ENCODE data around the gene TBC1D24. TPM values are rescaled to one million over a fixed set of nuclear protein-coding genes. Genes with fewer than 3 reads are reported as not detected.

TBC1D24 gene
- total and polyA plus RNA-seq, 9 of the 15 experiments (the other 6 are each of a cell fraction or from before 2014, with no cell fraction given), result 1.7 to 22.6 (median 7.2) TPM

DNA sequence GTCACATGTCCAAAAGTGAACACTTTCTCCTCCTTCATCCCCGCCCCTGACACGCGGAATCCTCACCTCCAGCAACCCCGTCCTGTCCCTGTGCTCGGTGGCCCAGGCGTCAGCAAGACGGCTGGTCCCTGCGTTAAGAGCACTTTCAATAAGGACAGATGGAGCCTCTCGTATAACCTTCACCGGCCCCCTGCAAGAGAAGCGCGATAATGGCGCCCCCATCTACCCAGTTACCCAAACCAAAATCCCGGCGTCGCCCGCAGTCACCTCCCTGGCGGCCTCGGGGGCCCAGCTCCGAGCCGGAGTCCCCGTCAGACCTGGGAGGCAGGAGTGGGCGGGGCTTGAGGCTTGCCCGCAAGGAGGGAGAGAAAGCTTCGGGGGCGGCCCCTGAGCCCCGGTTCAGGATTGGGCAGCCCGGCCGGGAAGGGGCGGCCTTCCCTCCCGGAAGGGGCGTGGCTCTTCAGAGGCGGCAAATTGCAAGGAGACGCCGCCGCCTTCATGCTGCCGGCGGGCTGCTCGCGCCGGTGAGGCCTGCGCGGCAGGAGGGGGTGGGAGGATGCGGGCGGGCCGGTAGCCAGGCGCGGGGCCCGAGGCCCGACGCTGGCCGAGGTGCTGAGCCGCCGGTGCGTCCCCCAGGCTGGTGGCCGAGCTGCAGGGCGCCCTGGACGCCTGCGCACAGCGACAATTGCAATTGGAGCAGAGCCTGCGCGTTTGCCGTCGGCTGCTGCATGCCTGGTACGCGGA lies 15.1 kb upstream of the TBC1D24 start, which contains the start of gene TEDC2 (continued):
- TF ChIP-seq, protein P1, sequence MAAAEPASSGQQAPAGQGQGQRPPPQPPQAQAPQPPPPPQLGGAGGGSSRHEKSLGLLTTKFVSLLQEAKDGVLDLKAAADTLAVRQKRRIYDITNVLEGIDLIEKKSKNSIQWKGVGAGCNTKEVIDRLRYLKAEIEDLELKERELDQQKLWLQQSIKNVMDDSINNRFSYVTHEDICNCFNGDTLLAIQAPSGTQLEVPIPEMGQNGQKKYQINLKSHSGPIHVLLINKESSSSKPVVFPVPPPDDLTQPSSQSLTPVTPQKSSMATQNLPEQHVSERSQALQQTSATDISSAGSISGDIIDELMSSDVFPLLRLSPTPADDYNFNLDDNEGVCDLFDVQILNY (CRISPR knock-in tag; IDR thresholded peaks at IDR 0.05), result no peak
- TF ChIP-seq TBP (optimal IDR thresholded peaks at IDR 0.05; ENCODE audit: low read depth, low read length) (peak; percentile 42), MYNN (IDR thresholded peaks at IDR 0.05) (peak; percentile 15; the same call in 1 of the 2 replicates), MYNN (CRISPR knock-in tag; IDR thresholded peaks at IDR 0.05) (no peak), CREM (IDR thresholded peaks at IDR 0.05; ENCODE audit: low read depth) (peak; percentile 51), NCOA6 (IDR thresholded peaks at IDR 0.05) (no peak), CCNT2 (IDR thresholded peaks at IDR 0.05; ENCODE audit: borderline replicate concordance, extremely low read depth, insufficient read length, low read depth, low read length) (peak; percentile 67), STAG1 (CRISPR knock-in tag; IDR thresholded peaks at IDR 0.05; ENCODE audit: borderline replicate concordance) (no peak), NRF1 (conservative IDR thresholded peaks at IDR 0.05 in 1 of 2, IDR thresholded peaks at IDR 0.05 in 1 of 2) (peak; percentile 84 to 86), ETV6 (IDR thresholded peaks at IDR 0.05; ENCODE audit: borderline replicate concordance in 1 of 2, low read depth in 2 of 2, low read length in 1 of 2) (no peak), ETV6 (CRISPR knock-in tag; IDR thresholded peaks at IDR 0.05; ENCODE audit: borderline replicate concordance) (no peak), BRCA1 (IDR thresholded peaks at IDR 0.05) (no peak), BRCA1 (CRISPR knock-in tag; IDR thresholded peaks at IDR 0.05) (0 out of 2 replicates have a peak, but pooled peaks have one; percentile 27), MXI1 (IDR thresholded peaks at IDR 0.05; ENCODE audit: low read depth, low read length) (0 out of 2 replicates have a peak, but pooled peaks have one; percentile 56), HNRNPLL (IDR thresholded peaks at IDR 0.05; ENCODE audit: low read depth, low read length, poor library complexity, severe bottlenecking) (peak; percentile 29), GABPB1 (CRISPR knock-in tag; IDR thresholded peaks at IDR 0.05) (no peak; the same call in 1 of the 2 replicates), LCOR (CRISPR knock-in tag; IDR thresholded peaks at IDR 0.05) (peak; percentile 72), ZNF584 (CRISPR knock-in tag; IDR thresholded peaks at IDR 0.05; ENCODE audit: low read depth) (no peak), RFX7 (CRISPR knock-in tag; IDR thresholded peaks at IDR 0.05) (no peak), MAFG (tag; conservative IDR thresholded peaks at IDR 0.05) (no peak), SMARCE1 (IDR thresholded peaks at IDR 0.05) (0 out of 2 replicates have a peak, but pooled peaks have one; percentile 18), POLR2G (IDR thresholded peaks at IDR 0.05; ENCODE audit: low read depth, low read length) (peak; percentile 88)
- TF ChIP-seq, protein P2, sequence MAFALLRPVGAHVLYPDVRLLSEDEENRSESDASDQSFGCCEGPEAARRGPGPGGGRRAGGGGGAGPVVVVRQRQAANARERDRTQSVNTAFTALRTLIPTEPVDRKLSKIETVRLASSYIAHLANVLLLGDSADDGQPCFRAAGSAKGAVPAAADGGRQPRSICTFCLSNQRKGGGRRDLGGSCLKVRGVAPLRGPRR (CRISPR knock-in tag; IDR thresholded peaks at IDR 0.05), result no peak
- TF ChIP-seq, protein P3, sequence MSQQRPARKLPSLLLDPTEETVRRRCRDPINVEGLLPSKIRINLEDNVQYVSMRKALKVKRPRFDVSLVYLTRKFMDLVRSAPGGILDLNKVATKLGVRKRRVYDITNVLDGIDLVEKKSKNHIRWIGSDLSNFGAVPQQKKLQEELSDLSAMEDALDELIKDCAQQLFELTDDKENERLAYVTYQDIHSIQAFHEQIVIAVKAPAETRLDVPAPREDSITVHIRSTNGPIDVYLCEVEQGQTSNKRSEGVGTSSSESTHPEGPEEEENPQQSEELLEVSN (IDR thresholded peaks at IDR 0.05; ENCODE audit: borderline replicate concordance in 1 of 2, extremely low read depth in 1 of 2, insufficient read depth in 1 of 2, insufficient read length in 1 of 2, low read depth in 1 of 2, low read length in 1 of 2, poor library complexity in 1 of 2, severe bottlenecking in 1 of 2), result peak; percentile 96 to 100
- TF ChIP-seq, protein P4, sequence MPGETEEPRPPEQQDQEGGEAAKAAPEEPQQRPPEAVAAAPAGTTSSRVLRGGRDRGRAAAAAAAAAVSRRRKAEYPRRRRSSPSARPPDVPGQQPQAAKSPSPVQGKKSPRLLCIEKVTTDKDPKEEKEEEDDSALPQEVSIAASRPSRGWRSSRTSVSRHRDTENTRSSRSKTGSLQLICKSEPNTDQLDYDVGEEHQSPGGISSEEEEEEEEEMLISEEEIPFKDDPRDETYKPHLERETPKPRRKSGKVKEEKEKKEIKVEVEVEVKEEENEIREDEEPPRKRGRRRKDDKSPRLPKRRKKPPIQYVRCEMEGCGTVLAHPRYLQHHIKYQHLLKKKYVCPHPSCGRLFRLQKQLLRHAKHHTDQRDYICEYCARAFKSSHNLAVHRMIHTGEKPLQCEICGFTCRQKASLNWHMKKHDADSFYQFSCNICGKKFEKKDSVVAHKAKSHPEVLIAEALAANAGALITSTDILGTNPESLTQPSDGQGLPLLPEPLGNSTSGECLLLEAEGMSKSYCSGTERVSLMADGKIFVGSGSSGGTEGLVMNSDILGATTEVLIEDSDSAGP (CRISPR knock-in tag; IDR thresholded peaks at IDR 0.05), result no peak
